WERI-Rb-1 (cell line): ENCODE measurements around the gene TXNDC17.

ENCODE experiments used
- DNase-seq: peaks from one replicate; pipeline ENCODE4 v3.0.0-alpha.2; 2020
- H3K27ac ChIP-seq: fragments of 250-450 bp; sonication (Bioruptor Pico); 2 replicates; pipeline ENCODE4 v1.5.1; 2020; ENCODE audit warnings: mild to moderate bottlenecking, moderate library complexity
- H3K27me3 ChIP-seq: fragments of 250-450 bp; sonication (Bioruptor Pico); 2 replicates; pipeline ENCODE4 v1.5.1; 2021; ENCODE audit warnings: mild to moderate bottlenecking, low read depth, moderate library complexity; ENCODE audit not compliant: insufficient read depth, severe bottlenecking
- H3K36me3 ChIP-seq: fragments of 250-450 bp; sonication (Bioruptor Pico); 2 replicates; pipeline ENCODE4 v1.5.1; 2020; ENCODE audit warnings: mild to moderate bottlenecking, moderate library complexity
- H3K4me3 ChIP-seq: 2 replicates; pipeline ENCODE4 v1.5.1; 2011; ENCODE audit warnings: low read depth, mild to moderate bottlenecking, control low read depth, low read length
- H3K9me3 ChIP-seq: fragments of 250-450 bp; sonication (Bioruptor Pico); 2 replicates; pipeline ENCODE4 v1.5.1; 2021; ENCODE audit warnings: mild to moderate bottlenecking, moderate library complexity; ENCODE audit not compliant: severe bottlenecking
- CTCF ChIP-seq: IDR thresholded peaks from 2 replicates; pipeline ENCODE4 v1.5.1; 2011; ENCODE audit warnings: low read depth, mild to moderate bottlenecking, control low read depth, inconsistent platforms, low read length

TXNDC17 gene

DNA sequence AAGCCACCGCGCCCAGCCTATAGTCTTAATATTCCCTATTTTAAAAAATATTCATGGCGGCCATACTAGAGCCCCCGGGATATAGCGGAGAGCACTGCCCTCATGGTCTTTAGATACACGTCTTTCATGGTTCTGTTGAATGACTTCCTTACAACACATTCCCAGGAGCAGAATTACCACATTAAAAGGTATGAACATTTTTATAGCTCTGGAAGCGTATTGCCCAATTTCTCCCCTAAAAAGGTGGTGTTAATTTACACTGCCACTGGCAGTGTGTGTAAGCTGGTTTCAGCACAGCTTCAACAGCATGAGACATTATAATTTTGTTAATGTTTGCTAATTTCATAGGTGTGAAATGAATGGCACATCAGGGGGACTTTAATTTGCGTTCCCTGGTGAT lies 29.7 kb downstream of the TXNDC17 start:
- H3K4me3 ChIP-seq: no peak overlapping the region
- no peaks in the 10 kb centered on the region for H3K36me3 ChIP-seq
- no peaks in the 10 kb centered on the region for H3K9me3 ChIP-seq
- H3K27ac ChIP-seq: no peak overlapping the region
- no peaks in the 10 kb centered on the region for H3K27me3 ChIP-seq
- no peak for TF ChIP-seq CTCF
- no peak for DNase-seq

DNA sequence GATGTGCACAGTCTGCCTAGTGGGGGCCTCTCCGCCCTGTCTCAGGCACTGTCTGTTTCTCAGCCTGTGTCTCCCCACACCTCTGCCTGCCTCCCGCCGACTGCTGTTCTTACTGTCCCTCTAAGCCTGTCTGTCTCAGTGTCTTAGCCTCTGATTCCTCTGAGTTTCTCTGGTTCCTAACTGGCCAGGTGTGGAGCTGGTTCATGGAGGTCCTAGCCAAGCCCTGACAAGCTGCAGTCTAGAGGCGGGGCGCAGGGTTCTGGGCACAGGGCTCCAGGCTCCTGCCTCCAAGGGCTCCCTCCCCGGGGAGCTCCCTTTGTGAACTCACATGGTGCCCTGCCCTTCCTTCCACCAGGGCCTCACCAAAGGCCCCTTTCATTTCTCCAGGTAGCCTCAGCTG lies 30.1 kb downstream of the TXNDC17 start:
- Histone ChIP-seq H3K27me3 (no peaks in the 10 kb centered on the region), H3K9me3 (no peaks in the 10 kb centered on the region), H3K4me3 (no peak overlapping the region), H3K27ac (no peak overlapping the region), H3K36me3 (no peaks in the 10 kb centered on the region)
- no peak for DNase-seq
- no peak for TF ChIP-seq CTCF

GRCh38 chr17:6671431-6671830 lies 30.6 kb downstream of the TXNDC17 start:
- no peaks in the 10 kb centered on the region for H3K9me3 ChIP-seq
- DNase-seq: no peak
- no peak overlapping the region for H3K4me3 ChIP-seq
- no peaks in the 10 kb centered on the region for H3K36me3 ChIP-seq
- no peak for TF ChIP-seq CTCF
- H3K27me3 ChIP-seq: no peaks in the 10 kb centered on the region
- H3K27ac ChIP-seq: no peak overlapping the region

DNA sequence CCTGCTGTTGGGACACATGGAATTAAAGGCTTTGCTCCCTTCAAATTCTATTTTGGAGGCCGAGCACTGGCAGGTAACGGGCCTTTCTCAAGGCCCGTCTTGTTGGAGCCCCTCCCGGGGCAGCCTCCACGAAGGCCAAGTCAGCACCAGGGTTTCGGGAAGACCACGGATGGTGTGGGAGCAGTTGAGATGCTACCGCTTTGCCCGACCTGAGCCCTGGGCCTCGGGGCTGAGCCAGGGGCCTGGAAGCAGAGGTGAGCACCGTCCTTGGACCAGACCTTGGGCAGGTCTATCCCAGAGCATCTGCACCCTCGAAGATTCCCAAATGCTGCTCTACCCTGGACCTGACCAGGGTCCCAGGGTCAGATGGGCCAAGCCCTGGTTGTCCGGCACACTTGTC lies 33.7 kb downstream of the TXNDC17 start:
- TF ChIP-seq CTCF: no peak
- Histone ChIP-seq H3K9me3 (no peaks in the 10 kb centered on the region), H3K27me3 (no peaks in the 10 kb centered on the region), H3K4me3 (no peak overlapping the region), H3K36me3 (no peaks in the 10 kb centered on the region), H3K27ac (no peak overlapping the region)
- no peak for DNase-seq

DNA sequence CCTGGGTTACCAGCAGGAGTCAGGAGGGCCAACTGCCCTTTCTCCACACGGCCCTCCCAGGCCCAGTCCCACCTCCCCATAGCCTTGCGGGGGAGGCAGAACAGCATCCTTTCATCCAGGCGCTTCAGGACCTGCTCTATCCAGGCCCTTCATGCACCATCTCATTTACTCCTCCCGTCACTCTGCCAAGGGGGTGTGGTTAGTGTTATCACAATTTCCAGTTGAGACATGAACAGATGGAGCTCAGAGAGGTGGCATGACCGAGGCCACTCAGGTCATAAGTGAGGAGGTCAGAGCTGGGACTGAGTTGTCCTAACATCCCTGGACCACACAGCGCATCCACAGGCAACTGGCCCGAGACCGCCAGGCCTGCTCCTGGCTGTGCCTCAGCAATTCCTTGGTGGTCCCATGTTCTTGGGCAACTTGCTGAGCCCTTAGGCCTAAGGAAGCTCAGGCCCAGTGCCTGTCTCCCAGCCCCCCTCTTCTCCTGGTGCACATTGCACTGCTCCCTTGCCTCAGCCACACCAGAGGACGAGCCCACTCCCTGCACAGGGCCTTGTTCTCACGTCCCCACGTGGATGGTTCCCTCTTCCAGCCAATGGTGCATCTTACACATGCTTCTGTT lies 34.5 kb downstream of the TXNDC17 start:
- H3K9me3 ChIP-seq: no peaks in the 10 kb centered on the region
- no peaks in the 10 kb centered on the region for H3K36me3 ChIP-seq
- peaks cover 2% of the 10 kb centered on the region for H3K27me3 ChIP-seq
- TF ChIP-seq CTCF: no peak
- no peak for DNase-seq
- no peak overlapping the region for H3K27ac ChIP-seq
- no peak overlapping the region for H3K4me3 ChIP-seq

- Histone ChIP-seq H3K27ac (no peak overlapping the region), H3K27me3 (peaks cover 7% of the 10 kb centered on the region), H3K4me3 (no peak overlapping the region), H3K9me3 (no peaks in the 10 kb centered on the region), H3K36me3 (no peaks in the 10 kb centered on the region)
- TF ChIP-seq CTCF: no peak
- DNase-seq: no peak
These were observed 35.9 kb downstream of the TXNDC17 start for GRCh38 chr17:6676802-6677157.
